ENCODE data around the gene CHN2.

Gene CHN2

DNA sequence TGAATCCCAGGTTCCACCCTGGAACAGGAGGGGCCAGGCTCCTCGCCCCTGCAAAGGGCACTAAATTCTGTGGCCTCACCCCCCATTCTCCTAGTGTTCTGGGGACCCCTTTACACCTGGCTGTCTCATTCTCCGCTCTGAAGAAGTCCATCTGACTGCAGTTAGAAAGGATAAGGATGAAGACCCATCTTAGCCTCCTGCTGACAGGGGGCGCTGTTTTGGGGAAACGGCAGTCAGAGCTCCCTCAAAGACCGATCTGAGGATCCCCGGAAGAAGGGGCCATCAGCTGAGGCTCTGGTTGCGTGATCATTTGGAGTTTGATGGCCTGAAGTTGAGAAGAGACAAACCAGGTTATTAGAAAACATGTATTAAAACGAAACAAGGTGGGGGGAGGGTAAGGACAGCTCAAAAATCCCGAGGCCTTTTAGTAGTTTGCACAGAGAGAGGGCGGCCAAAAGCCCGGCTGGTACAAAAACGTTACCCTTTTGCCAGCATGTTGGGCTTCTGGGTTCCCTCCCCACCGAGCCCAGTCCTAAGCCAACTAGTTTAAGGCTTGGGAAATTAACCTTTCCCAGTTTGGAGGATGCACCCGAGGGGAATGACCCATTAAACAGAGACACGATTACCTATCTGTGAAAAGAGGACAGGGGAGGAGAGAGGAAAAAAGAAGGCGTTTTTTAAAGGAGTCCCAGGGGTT is 102.8 kb downstream of the CHN2 start:
- no peak overlapping the region for H3K27ac Mint-ChIP-seq
- H3K36me3 Mint-ChIP-seq (ENCODE audit: low read depth) = no peaks in the 10 kb centered on the region
- H3K4me3 Mint-ChIP-seq = no peak overlapping the region
- DNase-seq (ENCODE audit: low spot score) = no peak
- H3K9me3 Mint-ChIP-seq = no peaks in the 10 kb centered on the region
- no peaks in the 10 kb centered on the region for H3K4me1 Mint-ChIP-seq (ENCODE audit: low read depth)
- peaks cover 55% of the 10 kb centered on the region for H3K27me3 Mint-ChIP-seq (ENCODE audit: low read depth)

DNA sequence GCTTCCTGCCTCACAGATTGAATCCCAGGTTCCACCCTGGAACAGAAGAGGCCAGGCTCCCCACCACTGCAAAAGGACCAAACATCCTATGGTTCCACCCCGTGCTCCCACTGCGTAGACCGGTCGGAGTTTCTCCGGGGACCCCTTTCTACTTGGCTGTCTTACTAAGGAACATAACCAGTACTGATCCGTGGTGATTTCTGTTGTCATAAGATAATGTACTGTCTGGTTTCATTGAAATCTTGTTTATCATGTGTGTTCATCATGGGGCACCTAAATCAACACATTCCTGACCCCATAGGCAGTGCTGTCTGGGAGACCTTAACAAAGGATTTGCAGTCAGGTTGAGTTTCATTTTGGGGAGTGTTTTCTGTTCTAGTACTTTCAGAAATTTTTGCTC is 104.5 kb downstream of the CHN2 start:
- no peaks in the 10 kb centered on the region for H3K9me3 Mint-ChIP-seq
- H3K27ac Mint-ChIP-seq = no peak overlapping the region
- peaks cover 51% of the 10 kb centered on the region for H3K27me3 Mint-ChIP-seq (ENCODE audit: low read depth)
- DNase-seq (ENCODE audit: low spot score) = no peak
- no peaks in the 10 kb centered on the region for H3K36me3 Mint-ChIP-seq (ENCODE audit: low read depth)
- H3K4me1 Mint-ChIP-seq (ENCODE audit: low read depth) = no peaks in the 10 kb centered on the region
- no peak overlapping the region for H3K4me3 Mint-ChIP-seq

DNA sequence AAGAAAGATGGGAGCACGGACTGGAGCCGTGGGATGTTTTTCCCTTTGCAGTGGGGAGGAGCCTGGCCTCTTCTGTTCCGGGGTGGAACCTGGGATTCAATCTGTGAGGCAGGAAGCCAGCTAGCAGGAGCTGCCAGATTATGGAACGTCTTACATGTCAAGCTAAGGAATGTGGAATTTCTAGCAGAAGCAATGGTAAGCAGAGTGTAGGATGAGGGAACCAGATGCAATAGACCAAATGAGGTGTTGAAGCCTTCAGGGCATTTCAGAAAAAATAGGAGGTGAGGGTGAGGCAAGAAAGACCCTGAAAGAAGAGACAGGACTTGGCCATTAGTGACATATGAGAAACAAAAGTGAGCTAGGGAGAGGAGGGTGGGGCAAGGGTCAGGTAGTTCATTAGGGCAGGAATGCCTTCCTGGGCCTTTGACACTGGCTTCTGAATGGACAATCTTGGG is 105.5 kb downstream of the CHN2 start:
- DNase-seq (ENCODE audit: low spot score) = no peak
- H3K27ac Mint-ChIP-seq = no peak overlapping the region

DNA sequence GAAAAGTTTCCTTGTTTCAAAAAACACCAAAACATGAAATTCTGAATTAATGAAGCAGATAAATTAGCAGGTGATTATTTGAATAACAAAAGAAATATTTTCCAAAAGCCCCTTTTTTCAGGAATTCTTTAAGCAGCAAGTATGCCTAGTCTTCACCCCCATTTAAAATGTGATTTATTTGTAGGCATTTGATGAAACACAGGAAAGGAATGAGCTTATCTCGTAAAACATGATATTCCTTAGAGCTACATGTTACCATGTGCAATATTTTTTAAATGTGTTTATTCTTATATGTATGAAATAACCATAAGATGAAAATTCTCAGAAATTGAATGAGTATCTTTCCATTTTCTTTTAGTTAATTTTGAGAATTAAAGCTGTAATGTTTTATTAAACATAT is 106.1 kb downstream of the CHN2 start:
- DNase-seq (ENCODE audit: low spot score) = no peak
- Mint-ChIP-seq H3K4me1 (ENCODE audit: low read depth) (no peaks in the 10 kb centered on the region), H3K9me3 (no peaks in the 10 kb centered on the region), H3K27ac (no peak overlapping the region), H3K36me3 (ENCODE audit: low read depth) (no peaks in the 10 kb centered on the region), H3K27me3 (ENCODE audit: low read depth) (peaks cover 46% of the 10 kb centered on the region), H3K4me3 (no peak overlapping the region)

More for the DNA sequence above, 105.5 kb downstream of the CHN2 start:
- Mint-ChIP-seq H3K4me1 (ENCODE audit: low read depth) (no peaks in the 10 kb centered on the region), H3K9me3 (no peaks in the 10 kb centered on the region), H3K4me3 (no peak overlapping the region), H3K36me3 (ENCODE audit: low read depth) (no peaks in the 10 kb centered on the region), H3K27me3 (ENCODE audit: low read depth) (peaks cover 47% of the 10 kb centered on the region)

DNA sequence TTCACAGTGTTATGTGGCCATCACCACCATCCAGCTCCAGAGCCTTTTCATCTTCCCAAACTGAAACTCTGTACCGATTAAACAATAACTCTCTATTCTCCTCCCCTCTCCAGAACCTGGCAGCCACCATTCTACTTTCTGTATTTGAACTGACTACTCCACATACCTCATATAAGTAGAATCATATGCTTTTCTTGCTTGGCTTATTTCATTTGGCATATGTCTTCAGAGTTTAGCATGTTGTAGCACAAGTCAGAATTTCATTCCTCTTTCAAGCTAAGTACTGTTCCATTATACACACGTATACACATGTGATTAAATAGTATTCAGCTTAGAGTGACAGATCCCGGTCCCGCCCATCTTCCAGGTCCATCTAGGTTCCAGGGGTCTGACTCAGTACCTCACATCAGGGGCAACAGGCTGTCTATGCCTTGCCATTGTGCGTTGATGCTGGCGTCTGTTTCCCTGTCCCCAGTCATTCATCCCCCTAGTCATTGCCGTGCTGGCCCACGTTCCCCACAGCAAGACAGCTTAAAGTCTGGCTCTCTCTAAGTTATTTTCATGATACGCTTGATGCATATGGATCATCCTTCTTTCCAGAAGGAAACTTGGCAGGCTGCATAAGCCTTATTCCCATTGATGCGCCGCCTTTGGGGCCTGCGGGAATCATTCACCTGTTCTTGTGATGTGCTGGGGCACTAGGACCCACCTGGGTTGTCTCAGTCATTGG is 108.3 kb downstream of the CHN2 start:
- Mint-ChIP-seq H3K27ac (no peak overlapping the region), H3K4me3 (no peak overlapping the region), H3K9me3 (no peaks in the 10 kb centered on the region), H3K27me3 (ENCODE audit: low read depth) (peaks cover 47% of the 10 kb centered on the region), H3K4me1 (ENCODE audit: low read depth) (no peaks in the 10 kb centered on the region), H3K36me3 (ENCODE audit: low read depth) (no peaks in the 10 kb centered on the region)
- no peak for DNase-seq (ENCODE audit: low spot score)

DNA sequence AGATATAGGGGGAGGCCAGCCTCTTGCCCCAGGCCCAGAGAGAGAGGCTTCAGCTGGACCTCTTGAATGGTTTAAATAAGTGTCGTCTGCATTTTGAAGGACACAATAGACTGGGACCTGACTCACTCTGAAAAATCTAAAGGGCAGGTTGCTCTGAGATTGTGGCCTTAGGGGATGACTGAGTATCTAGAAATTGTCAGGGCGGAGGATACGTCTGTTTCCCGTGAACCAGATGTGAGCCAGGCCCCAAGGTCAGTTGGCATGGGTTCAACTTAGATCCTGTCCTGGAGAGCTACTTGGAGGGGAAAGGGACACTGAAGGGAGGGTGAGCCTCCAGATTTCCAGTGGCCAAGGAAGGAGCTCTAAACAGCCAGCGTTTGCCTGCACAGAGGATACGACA is 110.2 kb downstream of the CHN2 start:
- H3K4me1 Mint-ChIP-seq (ENCODE audit: low read depth) = no peaks in the 10 kb centered on the region
- H3K27me3 Mint-ChIP-seq (ENCODE audit: low read depth) = peaks cover 45% of the 10 kb centered on the region
- H3K4me3 Mint-ChIP-seq = no peak overlapping the region
- H3K36me3 Mint-ChIP-seq (ENCODE audit: low read depth) = no peaks in the 10 kb centered on the region
- H3K9me3 Mint-ChIP-seq = no peaks in the 10 kb centered on the region
- DNase-seq (ENCODE audit: low spot score) = no peak
- no peak overlapping the region for H3K27ac Mint-ChIP-seq

DNA sequence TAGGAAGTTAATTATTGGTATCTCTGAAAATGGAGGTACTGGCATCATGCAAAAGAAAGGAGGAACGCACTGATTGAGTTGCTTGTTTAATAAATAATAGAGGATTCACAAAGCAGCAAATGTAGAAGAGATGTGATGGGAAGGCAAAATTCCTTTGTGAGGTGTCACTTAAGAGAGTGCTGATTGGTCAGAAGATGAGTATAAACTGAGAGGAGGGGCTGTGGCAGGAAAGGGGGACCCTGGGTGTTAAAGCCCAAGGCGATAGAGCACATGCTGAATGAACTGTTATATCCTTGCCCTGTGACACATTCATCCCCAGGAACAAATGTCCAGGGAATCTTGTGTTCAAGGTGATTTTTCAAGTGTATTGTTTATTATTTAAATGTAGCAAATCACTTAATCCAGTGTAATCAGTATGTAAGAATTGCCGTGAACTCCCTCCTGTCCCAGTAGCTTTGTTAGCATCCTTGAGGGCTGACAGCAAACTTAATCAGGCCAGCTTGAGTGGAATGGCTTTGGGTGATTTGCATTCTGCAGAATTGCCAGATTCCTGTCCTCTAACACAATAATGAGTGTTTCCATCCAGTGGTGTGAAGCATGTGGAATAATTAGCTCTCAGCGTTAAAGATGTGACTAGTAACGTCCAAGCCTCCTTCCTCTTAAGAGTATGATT is 111.9 kb downstream of the CHN2 start:
- H3K4me3 Mint-ChIP-seq = no peak overlapping the region
- H3K27me3 Mint-ChIP-seq (ENCODE audit: low read depth) = peaks cover 33% of the 10 kb centered on the region
- H3K27ac Mint-ChIP-seq = no peak overlapping the region
- H3K36me3 Mint-ChIP-seq (ENCODE audit: low read depth) = no peaks in the 10 kb centered on the region
- H3K9me3 Mint-ChIP-seq = no peaks in the 10 kb centered on the region
- H3K4me1 Mint-ChIP-seq (ENCODE audit: low read depth) = no peaks in the 10 kb centered on the region
- no peak for DNase-seq (ENCODE audit: low spot score)

DNA sequence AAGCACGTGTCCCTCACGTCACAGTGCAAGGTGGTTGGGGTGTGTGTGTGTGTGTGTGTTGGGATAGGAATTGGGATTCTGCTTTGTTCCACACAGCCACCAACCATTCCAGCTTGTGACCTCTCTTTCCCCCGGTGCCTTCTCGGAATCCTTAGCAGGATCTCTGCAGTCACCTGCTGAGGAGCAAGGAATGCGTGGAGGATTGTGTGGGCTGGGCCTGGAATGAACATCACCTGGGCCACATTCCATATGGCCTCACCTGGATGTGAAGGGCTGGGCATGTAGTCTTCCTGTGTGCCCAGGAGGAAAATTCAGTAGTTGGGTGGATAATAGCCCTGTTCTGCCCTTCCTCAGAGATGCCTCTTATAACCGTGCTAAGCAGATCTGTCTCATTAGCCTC is 113.8 kb downstream of the CHN2 start:
- no peak for DNase-seq (ENCODE audit: low spot score)
- Mint-ChIP-seq H3K27me3 (ENCODE audit: low read depth) (peaks cover 33% of the 10 kb centered on the region), H3K27ac (no peak overlapping the region), H3K9me3 (no peaks in the 10 kb centered on the region), H3K4me3 (no peak overlapping the region), H3K36me3 (ENCODE audit: low read depth) (no peaks in the 10 kb centered on the region), H3K4me1 (ENCODE audit: low read depth) (no peaks in the 10 kb centered on the region)

DNA sequence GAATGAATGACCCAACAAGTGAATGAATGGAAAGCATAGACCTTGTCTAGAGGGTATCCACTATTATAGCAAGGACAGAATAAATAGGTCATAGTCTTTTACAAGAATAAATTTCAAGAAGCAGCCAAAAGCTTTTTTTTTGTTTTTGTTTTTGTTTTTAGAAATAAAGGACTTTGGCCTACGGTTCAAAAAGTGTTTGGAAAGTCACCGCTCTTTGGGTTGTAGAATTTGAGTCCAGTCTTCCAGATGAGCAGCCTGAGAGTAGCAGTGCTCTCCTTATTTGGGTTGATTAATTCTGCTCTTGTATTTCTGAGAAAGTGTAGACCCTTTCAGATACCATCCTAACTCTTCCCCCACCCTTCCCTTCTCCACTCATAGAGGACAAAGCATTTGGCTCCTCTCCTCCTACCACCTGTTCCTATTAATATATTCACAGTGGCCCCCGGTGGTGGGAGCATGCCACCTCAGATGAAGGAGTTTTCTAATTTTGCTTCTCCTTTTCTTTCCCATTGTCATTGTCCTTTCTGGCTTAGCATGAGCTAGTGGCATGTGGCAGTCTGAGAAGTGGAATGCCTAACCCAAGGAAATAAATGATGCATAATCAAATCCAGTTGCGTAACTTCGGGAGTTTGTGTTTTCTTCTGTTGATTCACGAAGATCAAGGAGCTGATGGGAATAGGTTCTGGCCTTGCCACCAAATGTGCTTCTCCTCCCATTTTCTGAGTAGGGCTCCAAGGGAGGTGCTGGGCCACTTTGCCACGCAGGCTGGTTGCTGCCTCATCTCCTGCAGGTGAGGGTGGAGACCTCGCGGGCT is 114.7 kb downstream of the CHN2 start:
- Mint-ChIP-seq H3K27me3 (ENCODE audit: low read depth) (peaks cover 35% of the 10 kb centered on the region), H3K9me3 (no peaks in the 10 kb centered on the region), H3K27ac (no peak overlapping the region), H3K36me3 (ENCODE audit: low read depth) (no peaks in the 10 kb centered on the region), H3K4me1 (ENCODE audit: low read depth) (no peaks in the 10 kb centered on the region), H3K4me3 (no peak overlapping the region)
- no peak for DNase-seq (ENCODE audit: low spot score)

DNA sequence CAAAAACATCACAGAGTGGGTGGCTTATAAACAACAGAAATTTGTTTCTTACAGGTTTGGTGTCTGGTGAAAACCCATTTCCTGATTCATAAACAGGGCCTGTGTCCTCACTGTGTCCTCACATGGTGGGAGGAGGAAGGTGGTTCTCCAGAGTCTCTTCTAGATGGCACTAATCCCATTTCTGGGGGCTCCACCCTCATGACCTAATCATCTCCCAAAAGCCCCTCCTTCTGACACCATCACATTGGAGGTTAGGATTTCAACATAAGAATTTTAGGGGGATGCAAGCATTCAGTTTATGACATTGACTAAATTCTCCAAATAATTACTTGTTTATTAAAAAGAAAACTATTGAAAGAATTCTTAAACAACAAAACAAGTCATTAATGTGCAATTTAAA is 116.0 kb downstream of the CHN2 start:
- H3K9me3 Mint-ChIP-seq = no peaks in the 10 kb centered on the region
- H3K36me3 Mint-ChIP-seq (ENCODE audit: low read depth) = no peaks in the 10 kb centered on the region
- H3K27ac Mint-ChIP-seq = no peak overlapping the region
- H3K27me3 Mint-ChIP-seq (ENCODE audit: low read depth) = peaks cover 36% of the 10 kb centered on the region
- H3K4me3 Mint-ChIP-seq = no peak overlapping the region
- DNase-seq (ENCODE audit: low spot score) = no peak
- H3K4me1 Mint-ChIP-seq (ENCODE audit: low read depth) = no peaks in the 10 kb centered on the region

DNA sequence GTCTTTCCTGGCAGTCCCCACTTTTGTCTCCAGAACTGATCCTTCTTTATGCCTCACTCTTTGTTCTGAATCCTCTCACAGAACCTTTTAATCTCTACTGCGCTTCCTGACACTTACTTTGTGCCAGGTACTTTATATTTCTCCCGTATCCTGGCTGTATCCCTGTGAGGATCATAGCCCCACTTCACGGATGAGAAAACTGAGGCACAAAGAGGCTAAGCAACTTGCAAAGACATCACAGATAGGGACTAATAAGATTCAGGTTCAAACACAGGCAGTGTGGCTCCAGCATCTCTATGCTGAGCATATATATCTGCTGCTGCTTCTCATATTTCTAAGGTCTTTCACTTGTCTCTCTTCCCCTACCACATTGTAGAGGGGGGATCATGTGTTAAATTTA is 116.7 kb downstream of the CHN2 start:
- Mint-ChIP-seq H3K27ac (no peak overlapping the region), H3K4me3 (no peak overlapping the region), H3K36me3 (ENCODE audit: low read depth) (no peaks in the 10 kb centered on the region), H3K4me1 (ENCODE audit: low read depth) (no peaks in the 10 kb centered on the region), H3K9me3 (no peaks in the 10 kb centered on the region), H3K27me3 (ENCODE audit: low read depth) (peaks cover 32% of the 10 kb centered on the region)
- DNase-seq (ENCODE audit: low spot score) = no peak

DNA sequence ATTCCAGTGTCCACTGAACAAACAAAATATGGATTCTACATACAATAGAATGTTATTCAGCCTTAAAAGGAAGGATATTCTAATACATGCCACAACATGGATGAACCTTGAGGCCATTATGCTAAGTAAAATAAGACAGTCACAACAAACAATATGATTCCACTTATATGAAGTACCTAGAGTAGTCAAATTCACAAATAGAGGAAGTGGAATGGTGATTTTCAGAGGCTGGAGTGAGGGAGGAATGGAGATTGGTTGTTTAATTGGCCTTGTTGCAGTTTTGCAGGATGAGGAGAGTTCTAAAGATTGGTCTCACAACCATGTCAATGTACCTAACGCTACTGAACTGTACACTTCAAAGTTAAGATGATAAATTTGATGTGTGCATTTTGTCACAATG is 119.6 kb downstream of the CHN2 start:
- no peaks in the 10 kb centered on the region for H3K36me3 Mint-ChIP-seq (ENCODE audit: low read depth)
- no peak for DNase-seq (ENCODE audit: low spot score)
- H3K9me3 Mint-ChIP-seq = no peaks in the 10 kb centered on the region
- no peak overlapping the region for H3K4me3 Mint-ChIP-seq
- no peak overlapping the region for H3K27ac Mint-ChIP-seq
- H3K4me1 Mint-ChIP-seq (ENCODE audit: low read depth) = no peaks in the 10 kb centered on the region
- H3K27me3 Mint-ChIP-seq (ENCODE audit: low read depth) = peaks cover 43% of the 10 kb centered on the region

DNA sequence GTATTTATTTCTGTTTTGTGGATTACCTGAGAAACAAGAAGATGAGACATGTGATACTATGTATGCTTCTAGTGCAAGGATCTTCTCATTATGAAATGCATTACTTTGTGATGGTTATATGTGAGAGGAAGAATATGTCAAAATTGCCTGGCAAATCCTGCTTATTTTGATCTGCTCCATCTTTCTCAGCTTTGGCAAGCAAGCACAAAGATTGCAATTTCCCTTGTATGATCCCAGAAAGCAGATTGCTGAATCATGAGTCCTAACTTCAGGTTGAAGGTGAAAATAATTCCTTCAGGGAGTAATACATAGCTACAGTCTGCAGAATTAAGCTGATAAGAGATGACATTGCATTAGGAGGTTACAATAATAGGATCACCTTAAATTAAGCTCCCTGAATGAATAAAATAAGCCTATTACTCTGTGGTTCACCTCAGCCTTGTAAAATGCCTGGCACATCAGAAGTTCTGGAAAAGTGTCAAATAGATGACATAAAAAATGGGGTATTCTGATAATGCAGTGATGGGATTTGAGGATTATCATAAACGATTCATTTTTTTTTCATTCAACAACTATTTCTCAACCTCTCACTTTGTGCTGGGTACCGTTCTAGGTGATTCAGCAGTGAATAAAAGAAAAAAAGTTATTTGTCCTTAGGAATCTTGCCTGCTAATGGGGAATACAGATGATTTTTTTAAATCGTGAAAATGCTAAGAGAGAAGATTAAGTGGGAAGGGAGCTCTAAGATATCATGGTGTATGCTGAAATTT is 120.7 kb downstream of the CHN2 start:
- DNase-seq (ENCODE audit: low spot score) = no peak
- Mint-ChIP-seq H3K9me3 (no peaks in the 10 kb centered on the region), H3K36me3 (ENCODE audit: low read depth) (no peaks in the 10 kb centered on the region), H3K4me3 (no peak overlapping the region), H3K27ac (no peak overlapping the region), H3K4me1 (ENCODE audit: low read depth) (no peaks in the 10 kb centered on the region), H3K27me3 (ENCODE audit: low read depth) (peaks cover 42% of the 10 kb centered on the region)

Measured in T-helper 2 cell treated with Interferon-gamma antibody and Interleukin-4, amounts not matched to agents 5 μg/mL and 100 μg/mL, for 36 hours (primary cell).